Right lobe of liver (tissue), 6 donors: ENCODE data around the gene SLC6A7. TPM values are rescaled to one million over a fixed set of nuclear protein-coding genes. Genes with fewer than 3 reads are reported as not detected.

Experiments
- ATAC-seq, 4 donors: fragments of 200-7000 bp; cut with Tn5 transposase; one replicate each; pipeline ENCODE4 v1.9.1; 2020; ENCODE audit warnings: mild to moderate bottlenecking in 4 of 4, moderate library complexity in 4 of 4
- DNase-seq, 3 donors: peaks; one replicate each; pipeline ENCODE4 v3.0.0-alpha.2; 2020
- H3K27ac ChIP-seq, 3 donors: fragments of 200-600 bp; one replicate each; pipeline ENCODE4 v1.8.0; 2022
- H3K27me3 ChIP-seq, 2 donors: fragments of 200-600 bp; one replicate each; pipeline ENCODE4 v1.8.0; 2022
- H3K36me3 ChIP-seq, 4 donors: fragments of 200-600 bp; sonication (generic) in 1 of 4; one replicate each; pipeline versions ENCODE4 v1.5.1 to v1.8.0; 2017 to 2022; ENCODE audit warnings: control low read depth in 1 of 4
- H3K4me1 ChIP-seq, 4 donors: fragments of 200-600 bp; sonication (generic) in 1 of 4; one replicate each; pipeline versions ENCODE4 v1.5.1 to v1.8.0; 2017 to 2022; ENCODE audit warnings: control low read depth in 1 of 4
- H3K4me3 ChIP-seq, 3 donors: fragments of 200-600 bp; one replicate each; pipeline ENCODE4 v1.8.0; 2022
- H3K9me3 ChIP-seq, 4 donors: fragments of 200-600 bp; sonication (generic) in 1 of 4; one replicate each; pipeline versions ENCODE4 v1.5.1 to v1.8.0; 2017 to 2022; ENCODE audit warnings: control low read depth in 1 of 4
- POLR2A ChIP-seq: fragments of 450-650 bp; IDR thresholded peaks from one replicate; pipeline ENCODE4 v1.6.1; 2017; ENCODE audit warnings: antibody characterized with exemption, mild to moderate bottlenecking
- WGBS: methylation state at CpG from one replicate; pipeline ENCODE4 v1.1.6; 2018; ENCODE audit warnings: low coverage, low lambda C conversion rate; ENCODE audit not compliant: insufficient coverage; ENCODE audit errors: missing lambda C conversion rate; 5-methylcytosine and 5-hydroxymethylcytosine counted together
- intact Hi-C, 2 donors: fragments of 100-400 bp; cut with DNase I; formaldehyde crosslinking; loops; one replicate each; pipeline versions ENCODE4 v1.11.2 to v1.14.1; 2022
- total RNA-seq, 6 experiments: library from RNA; depleted of rRNA in 2 of 6; stranded (reverse); fragments of >200 nt in 2 of 6; fragmentation: NEBNext Ultra II Directional in 3 of 6; extraction: Animal tissue kit (Norgen Biotek cat#: 25700) in 3 of 6; gene quantifications; one replicate each; pipeline versions ENCODE4 v1.1.0 to v1.2.4, GENCODE V29; 2016 to 2023
- TF ChIP-seq, protein P1 (sequence below), 4 donors: fragments of 200-600 bp in 3 of 4; fragments of 450-650 bp in 1 of 4; IDR thresholded peaks; one replicate each; pipeline versions ENCODE4 v1.5.1 to v1.8.0; 2016 to 2022; ENCODE audit warnings: antibody characterized with exemption in 4 of 4, mild to moderate bottlenecking in 2 of 4
- donor health status: DM: no; HTN: yes; CAD: no.
- donor health status: DM: no; HTN: no; CAD: no.
- donor health status: DM: no; HTN: no; CAD: no.
- donor health status: DM: no; HTN: yes; CAD: no.
- donor health status: DM: no; HTN: yes; CAD: no.

The SLC6A7 gene
- total RNA-seq, 6 experiments from 2014 or later, result not detected

DNA sequence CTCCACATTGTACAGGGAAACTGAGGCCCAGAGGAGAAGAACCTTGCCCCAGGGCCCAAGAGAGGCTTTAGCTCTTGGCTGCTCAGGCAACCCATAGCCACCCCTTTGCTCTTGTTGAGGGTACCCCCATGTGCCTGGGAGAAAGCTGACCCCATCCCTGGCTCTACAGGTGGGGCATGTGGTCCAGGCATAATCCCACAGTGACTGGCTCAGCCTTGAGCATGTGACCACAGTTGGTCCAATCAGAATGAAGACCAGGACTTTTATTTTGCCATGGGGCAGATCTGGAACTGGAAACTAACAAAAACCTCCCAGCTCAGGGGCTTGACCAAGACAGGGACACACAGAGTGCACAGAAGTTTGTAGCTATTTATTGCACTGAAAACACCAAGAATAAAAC, 29.3 kb downstream of the SLC6A7 start:
- Histone ChIP-seq H3K4me3 (no peak overlapping the region), H3K4me1 (no peaks in the 10 kb centered on the region), H3K9me3 (no peaks in the 10 kb centered on the region), H3K27me3 (no peaks in the 10 kb centered on the region), H3K27ac (no peak overlapping the region), H3K36me3 (no peaks in the 10 kb centered on the region)
- TF ChIP-seq, protein P1, sequence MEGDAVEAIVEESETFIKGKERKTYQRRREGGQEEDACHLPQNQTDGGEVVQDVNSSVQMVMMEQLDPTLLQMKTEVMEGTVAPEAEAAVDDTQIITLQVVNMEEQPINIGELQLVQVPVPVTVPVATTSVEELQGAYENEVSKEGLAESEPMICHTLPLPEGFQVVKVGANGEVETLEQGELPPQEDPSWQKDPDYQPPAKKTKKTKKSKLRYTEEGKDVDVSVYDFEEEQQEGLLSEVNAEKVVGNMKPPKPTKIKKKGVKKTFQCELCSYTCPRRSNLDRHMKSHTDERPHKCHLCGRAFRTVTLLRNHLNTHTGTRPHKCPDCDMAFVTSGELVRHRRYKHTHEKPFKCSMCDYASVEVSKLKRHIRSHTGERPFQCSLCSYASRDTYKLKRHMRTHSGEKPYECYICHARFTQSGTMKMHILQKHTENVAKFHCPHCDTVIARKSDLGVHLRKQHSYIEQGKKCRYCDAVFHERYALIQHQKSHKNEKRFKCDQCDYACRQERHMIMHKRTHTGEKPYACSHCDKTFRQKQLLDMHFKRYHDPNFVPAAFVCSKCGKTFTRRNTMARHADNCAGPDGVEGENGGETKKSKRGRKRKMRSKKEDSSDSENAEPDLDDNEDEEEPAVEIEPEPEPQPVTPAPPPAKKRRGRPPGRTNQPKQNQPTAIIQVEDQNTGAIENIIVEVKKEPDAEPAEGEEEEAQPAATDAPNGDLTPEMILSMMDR (IDR thresholded peaks at IDR 0.05), result no peak
- DNase-seq (no peak), ATAC-seq (no peak)
- intact Hi-C loops, result loop anchor here (5.0 to 10.0 kb wide), 2 partner anchors 57 to 84 kb away; no protein-coding TSS in a partner anchor

DNA sequence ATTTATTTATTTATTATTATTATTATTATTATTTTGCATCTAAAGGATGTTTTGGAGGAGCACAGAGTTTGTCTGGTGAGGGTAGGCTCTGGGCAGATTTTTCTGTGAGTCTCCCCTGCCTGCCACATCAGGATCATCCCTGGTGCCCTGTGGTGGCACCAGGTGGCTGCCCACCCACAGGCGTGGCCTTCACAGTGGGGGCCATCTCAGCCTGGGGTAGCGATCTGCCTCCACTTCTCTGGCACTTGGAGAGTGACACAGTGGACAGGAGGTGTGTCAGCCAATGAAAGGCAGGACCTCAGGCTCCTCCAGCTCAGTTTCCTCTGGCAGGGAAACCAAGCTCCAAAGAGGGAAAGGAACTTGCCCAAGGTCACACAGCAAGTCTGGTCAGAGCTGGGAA, 30.0 kb downstream of the SLC6A7 start:
- H3K4me1 ChIP-seq, result no peaks in the 10 kb centered on the region
- DNase-seq (no peak), ATAC-seq (no peak)
- TF ChIP-seq, protein P1 (IDR thresholded peaks at IDR 0.05), result no peak
- no peak for TF ChIP-seq POLR2A
- no peak overlapping the region for H3K27ac ChIP-seq
- H3K27me3 ChIP-seq, result no peaks in the 10 kb centered on the region
- intact Hi-C loops, result loop anchor here (5.0 to 10.0 kb wide), 2 partner anchors 58 to 85 kb away; no protein-coding TSS in a partner anchor
- WGBS, result no CpG with 5 or more reads among the region's 2 CpGs
- no peaks in the 10 kb centered on the region for H3K36me3 ChIP-seq
- H3K9me3 ChIP-seq, result no peaks in the 10 kb centered on the region
- H3K4me3 ChIP-seq, result no peak overlapping the region

DNA sequence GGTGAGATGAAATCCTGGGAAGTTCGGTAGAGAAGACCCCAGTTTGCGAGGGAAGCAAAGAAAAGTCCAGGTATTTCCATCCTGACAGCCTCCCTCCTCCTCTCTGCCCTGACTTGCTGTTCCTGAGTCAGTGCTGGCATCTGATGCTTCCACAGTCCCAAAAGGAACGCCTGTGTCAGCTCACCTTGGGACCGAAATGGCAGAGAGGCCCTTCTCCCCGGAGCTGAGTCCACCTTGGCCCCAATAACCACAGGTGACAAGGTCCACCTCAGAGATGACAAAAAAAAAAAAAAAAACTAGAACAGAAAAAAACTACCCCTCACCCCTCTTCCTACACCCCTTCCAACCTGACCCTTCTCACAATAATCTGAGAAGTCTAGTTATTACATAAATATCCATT, 31.6 kb downstream of the SLC6A7 start:
- H3K27me3 ChIP-seq, result no peaks in the 10 kb centered on the region
- intact Hi-C loops, result no loop called here
- no peak for DNase-seq
- no peak overlapping the region for H3K27ac ChIP-seq
- no peaks in the 10 kb centered on the region for H3K4me1 ChIP-seq
- no peak for TF ChIP-seq POLR2A
- TF ChIP-seq, protein P1 (IDR thresholded peaks at IDR 0.05), result no peak
- WGBS, result 60% methylated on average over 1 of the region's 5 CpGs
- ATAC-seq, result no peak
- H3K9me3 ChIP-seq, result no peaks in the 10 kb centered on the region
- no peaks in the 10 kb centered on the region for H3K36me3 ChIP-seq
- H3K4me3 ChIP-seq, result no peak overlapping the region

DNA sequence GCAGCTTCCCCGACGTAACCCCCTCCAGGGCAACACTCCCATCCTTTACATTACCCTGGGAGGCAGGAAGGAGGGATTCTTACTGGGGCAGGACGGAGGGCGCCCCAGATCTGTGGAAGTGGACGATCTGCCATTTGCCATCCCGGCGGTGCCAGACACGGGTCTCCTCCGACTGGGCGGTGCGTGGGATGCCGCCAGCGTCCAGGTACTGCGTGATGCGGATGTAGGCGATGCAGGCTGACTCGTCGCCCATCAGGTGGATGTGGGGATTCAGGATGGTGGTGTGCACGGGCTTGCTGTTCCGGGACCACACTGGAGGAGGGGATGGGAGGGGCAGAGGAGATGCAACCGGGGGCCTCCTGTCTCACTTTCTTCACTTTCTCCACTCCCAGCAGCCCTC, 33.0 kb downstream of the SLC6A7 start:
- Histone ChIP-seq H3K36me3 (no peaks in the 10 kb centered on the region), H3K4me1 (no peaks in the 10 kb centered on the region), H3K9me3 (no peaks in the 10 kb centered on the region), H3K4me3 (no peak overlapping the region), H3K27ac (no peak overlapping the region), H3K27me3 (no peaks in the 10 kb centered on the region)
- TF ChIP-seq, protein P1 (IDR thresholded peaks at IDR 0.05), result no peak
- no peak for TF ChIP-seq POLR2A
- DNase-seq (no peak), ATAC-seq (no peak)
- intact Hi-C loops, result no loop called here
- WGBS, result 85% methylated on average over 11 of the region's 21 CpGs

DNA sequence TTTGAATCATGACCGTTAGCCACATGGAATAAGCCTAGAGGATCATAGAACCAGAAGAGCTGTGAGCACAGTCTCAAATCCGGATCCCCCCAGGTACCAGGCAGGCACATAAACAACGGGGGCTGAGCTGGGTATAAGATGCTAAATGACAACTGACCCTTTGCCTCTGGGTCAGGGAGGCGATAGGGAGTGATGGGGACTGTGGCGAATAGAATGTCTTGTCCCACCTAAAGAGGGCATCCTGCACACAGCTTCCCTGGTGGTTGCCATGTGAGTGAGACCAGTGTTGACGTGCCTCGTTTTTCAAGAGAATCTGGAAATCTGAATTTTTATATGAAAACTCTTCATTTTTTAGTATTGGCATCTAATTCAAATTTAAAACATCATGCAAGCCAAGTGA, 33.6 kb downstream of the SLC6A7 start:
- Histone ChIP-seq H3K36me3 (no peaks in the 10 kb centered on the region), H3K4me1 (no peaks in the 10 kb centered on the region), H3K27me3 (no peaks in the 10 kb centered on the region), H3K9me3 (no peaks in the 10 kb centered on the region), H3K4me3 (no peak overlapping the region), H3K27ac (no peak overlapping the region)
- ATAC-seq (no peak), DNase-seq (no peak)
- no peak for TF ChIP-seq POLR2A
- TF ChIP-seq, protein P1 (IDR thresholded peaks at IDR 0.05), result no peak
- intact Hi-C loops, result no loop called here
- 81% methylated on average over 5 of the region's 7 CpGs for WGBS
